Tongue (tissue), 2 donors: ENCODE measurements around the gene MAP3K7CL. TPM values are rescaled to one million over a fixed set of nuclear protein-coding genes. Genes with fewer than 3 reads are reported as not detected.

Experiments used
- DNase-seq: peaks from one replicate; pipeline ENCODE4 v3.0.0-alpha.2; 2015
- total RNA-seq: library from RNA; depleted of rRNA; stranded (reverse); fragments of >200 nt; gene quantifications from one replicate; pipeline ENCODE4 v1.2.3, GENCODE V29; 2014

MAP3K7CL gene
- total RNA-seq, 1 donor from 2014 or later = 88.3 TPM

GRCh38 chr21:29168891-29169315 is 38.5 kb downstream of the MAP3K7CL start:
- no peak for DNase-seq

GRCh38 chr21:29170944-29171343 is 40.5 kb downstream of the MAP3K7CL start:
- no peak for DNase-seq

DNA sequence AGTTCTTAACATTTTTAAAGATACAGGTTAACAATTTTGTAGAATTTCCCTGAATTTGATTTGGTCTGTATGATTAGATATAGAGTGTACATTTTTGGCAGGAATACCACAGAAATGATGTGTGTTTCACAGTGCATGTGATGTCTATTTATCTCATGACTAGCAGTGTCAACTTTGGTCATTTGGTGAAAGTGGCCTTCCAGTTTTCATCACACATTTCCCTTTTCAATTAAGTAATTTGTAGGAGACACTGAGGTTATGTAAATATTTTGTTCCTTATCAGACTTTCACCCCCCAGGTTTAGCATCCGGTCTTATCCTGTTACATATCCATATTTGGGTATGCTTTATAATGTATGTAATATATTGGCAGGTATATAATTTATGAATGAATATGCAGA is 41.8 kb downstream of the MAP3K7CL start:
- no peak for DNase-seq

DNA sequence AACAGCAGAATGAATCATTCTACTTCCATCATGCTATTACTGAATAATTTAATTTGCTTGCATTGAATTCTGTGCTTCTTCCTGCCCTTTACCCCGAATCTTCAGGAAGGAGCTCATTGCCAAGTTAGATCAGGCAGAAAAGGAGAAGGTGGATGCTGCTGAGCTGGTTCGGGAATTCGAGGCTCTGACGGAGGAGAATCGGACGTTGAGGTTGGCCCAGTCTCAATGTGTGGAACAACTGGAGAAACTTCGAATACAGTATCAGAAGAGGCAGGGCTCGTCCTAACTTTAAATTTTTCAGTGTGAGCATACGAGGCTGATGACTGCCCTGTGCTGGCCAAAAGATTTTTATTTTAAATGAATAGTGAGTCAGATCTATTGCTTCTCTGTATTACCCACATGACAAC is 44.2 kb downstream of the MAP3K7CL start:
- no peak for DNase-seq

- no peak for DNase-seq
Measured at GRCh38 chr21:29175408-29176134, 45.1 kb downstream of the MAP3K7CL start.

- no peak for DNase-seq
Measured at GRCh38 chr21:29176471-29177120, 46.2 kb downstream of the MAP3K7CL start.

GRCh38 chr21:29177800-29178199 is 47.4 kb downstream of the MAP3K7CL start:
- DNase-seq = no peak

- no peak for DNase-seq
Measured at GRCh38 chr21:29178926-29179325, 48.5 kb downstream of the MAP3K7CL start.

DNA sequence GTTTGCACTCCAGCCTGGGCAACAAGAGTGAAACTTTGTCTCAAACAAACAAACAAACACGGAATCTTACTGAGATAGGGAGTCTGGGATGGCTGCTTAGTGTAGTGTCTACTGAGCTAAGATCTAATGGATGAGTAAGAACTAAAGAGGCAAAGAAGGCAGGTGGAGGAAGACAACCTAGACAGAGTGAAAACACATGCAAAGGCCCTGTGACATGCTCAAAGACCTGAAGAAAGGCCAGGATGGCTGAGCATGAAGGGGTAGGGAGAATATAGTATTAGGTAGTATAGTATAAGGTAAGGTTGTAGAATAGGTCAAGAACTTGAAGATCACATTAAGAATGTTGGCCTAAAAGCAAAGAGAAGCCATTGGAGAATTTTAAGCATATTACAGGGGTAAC is 49.1 kb downstream of the MAP3K7CL start:
- DNase-seq = no peak

DNA sequence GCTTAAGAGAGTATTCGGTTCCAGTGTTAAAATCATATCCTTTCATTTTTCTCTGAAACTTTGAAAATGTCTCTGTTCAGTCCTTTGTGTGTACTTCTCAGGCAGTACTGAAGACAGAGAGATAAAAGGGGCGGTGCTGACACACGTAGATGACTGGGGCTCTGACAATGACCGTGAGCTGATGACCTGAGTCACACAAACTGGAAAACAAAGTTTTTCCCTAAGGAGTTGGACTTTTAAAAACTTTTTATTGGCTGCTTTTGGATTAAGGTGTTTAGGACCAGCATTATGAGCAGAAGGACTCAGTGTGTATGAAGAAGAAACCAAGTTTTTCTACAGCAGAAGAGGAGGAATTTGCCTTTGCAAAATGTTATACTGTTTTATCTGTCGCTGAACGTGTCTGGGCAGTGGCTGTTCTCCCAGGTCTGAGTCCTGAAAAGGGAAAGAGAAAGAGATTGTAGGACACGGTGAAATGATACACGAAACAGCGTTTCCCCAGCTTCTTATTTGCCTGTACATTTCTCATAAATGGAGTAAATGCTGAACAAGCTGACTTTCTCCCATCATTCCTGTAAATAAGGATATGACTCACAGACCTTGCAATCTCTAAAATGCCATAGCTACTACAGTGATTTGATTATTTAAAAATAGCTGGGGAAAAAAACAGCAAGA is 51.5 kb downstream of the MAP3K7CL start:
- no peak for DNase-seq

DNA sequence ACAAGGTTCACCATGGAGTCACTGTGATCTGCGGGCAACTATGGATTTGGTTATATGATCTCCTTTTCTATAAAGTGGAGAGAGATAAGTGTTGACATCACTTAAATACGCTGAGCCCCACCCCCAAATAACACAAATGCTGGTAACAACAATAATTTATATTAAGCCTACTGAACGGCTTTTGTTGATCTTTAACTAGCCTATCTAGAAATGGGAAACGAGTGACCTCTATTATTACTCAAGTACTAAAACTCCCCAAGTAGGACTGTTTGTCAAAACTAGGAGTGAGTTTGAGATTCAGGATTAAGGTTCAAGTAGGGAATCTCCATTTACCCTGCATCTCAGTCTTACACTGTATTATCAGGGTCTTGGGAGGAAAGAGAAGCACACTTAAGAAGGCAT is 52.2 kb downstream of the MAP3K7CL start:
- DNase-seq = no peak

DNA sequence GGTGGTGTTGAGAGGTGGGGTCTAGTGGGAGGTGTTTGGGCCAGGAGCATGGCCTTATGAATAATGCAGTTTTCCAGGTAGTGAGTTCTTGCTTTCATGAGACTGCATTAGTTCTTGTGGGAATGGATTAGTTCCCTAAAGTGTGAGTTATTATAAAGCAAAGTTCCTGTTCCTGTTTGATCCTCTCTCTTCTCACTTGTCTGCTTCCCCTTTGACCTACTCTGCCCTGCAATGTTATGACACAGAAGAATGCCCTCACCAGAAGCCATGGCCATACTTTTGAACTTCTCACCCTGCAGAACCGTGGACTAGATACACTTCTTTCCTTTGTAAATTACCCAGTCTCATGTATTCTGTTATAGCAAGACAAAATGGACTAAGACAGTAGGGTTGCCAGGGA is 53.6 kb downstream of the MAP3K7CL start:
- DNase-seq = no peak

DNA sequence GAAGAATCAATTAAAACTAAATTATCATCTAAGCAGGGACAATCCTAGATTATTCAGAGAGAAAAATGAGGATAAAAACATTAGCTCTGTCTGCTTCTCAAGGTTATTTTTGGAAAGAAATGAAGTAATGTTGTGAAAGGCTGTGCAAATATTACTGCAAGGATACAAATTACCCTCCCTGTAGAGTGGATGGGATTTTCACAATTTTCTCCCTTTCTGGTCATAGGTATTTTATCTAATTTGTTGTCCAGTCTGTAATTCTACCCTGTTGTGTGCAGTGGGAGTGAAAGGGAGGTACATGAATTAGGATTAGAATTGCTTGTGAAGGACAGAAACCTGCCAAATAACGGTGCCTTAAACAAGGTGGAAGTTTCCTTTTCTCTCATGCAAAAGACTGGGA is 54.7 kb downstream of the MAP3K7CL start:
- no peak for DNase-seq

- DNase-seq = no peak
Measured at GRCh38 chr21:29185633-29186032, 55.2 kb downstream of the MAP3K7CL start.

DNA sequence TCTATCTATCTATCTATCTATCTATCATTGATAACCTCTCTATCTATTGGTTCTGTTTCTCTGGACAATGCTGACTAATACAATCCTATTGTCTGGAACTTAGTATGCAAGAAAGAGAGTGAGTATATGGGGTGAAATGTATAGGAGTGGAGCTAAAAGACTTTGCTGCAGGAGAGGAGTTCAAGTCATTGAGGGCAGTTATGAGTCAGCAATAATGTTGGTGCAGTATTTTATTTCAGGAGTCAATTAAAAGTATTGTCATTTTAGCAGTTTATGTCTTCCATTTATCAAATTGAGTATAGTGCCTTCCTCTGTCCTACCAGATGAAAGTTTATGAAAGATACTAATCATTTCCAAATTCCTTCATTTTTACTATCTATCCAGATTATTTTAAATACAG is 55.8 kb downstream of the MAP3K7CL start:
- no peak for DNase-seq

DNA sequence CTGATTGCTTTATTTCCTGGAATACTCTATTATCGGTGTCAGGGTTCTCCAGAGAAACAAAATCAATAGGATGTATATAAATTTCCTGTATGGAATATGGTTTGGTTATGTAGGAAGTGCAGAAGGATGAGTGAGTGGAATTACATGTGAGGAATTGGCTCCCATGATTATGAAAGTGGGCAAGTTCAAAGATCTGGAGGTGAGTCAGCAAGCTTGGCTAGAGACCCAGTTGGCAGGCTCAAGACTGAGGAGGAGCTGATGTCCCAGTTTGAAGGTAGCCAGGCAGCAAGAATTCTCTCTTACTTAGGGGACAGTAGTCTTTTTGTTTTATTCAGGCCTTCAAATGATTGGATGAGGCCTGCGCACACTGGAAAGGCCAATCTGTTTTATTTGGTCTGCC is 57.5 kb downstream of the MAP3K7CL start:
- no peak for DNase-seq

- no peak for DNase-seq
Measured at GRCh38 chr21:29189353-29189752, 58.9 kb downstream of the MAP3K7CL start.

DNA sequence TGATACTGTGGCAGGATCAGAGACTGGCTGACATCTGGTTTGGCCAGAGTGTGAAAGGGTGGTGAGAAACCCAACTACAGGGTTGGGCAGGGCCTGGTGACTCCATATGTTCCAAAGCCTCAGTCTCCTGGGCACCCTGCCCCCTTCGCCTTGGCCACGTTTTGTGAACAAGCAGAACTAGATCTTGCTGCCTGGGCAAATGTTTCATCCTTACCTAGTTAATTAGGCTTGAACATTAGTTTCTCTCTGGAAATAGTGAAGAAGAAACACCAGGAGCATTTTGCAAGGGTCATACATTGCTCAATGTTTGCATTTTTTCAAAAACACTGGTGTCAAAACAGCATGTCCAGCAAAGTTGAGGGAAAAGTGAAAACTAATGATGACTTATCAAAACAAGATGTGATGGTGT is 60.5 kb downstream of the MAP3K7CL start:
- DNase-seq = no peak

DNA sequence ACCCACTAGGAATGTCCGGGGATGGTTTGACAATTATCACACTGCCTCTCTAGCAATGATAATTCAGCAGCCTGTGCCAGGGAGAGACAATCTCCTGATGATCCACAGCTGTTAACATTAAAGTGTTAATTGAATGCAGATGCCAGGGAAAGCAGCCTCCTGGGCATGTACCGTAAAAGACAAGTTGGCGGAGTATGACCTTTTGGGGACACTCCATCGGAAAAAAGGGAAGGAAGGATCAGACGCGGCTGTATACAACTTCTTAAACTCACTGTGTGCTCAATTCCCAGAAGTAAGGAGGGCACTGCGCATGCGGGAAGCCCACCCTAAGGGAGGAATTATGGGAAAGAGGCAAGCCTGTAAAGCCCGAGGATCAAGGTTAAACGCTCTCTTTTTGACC is 62.6 kb downstream of the MAP3K7CL start:
- peak; percentile 55 for DNase-seq

GRCh38 chr21:29193901-29194300 is 63.5 kb downstream of the MAP3K7CL start:
- DNase-seq = no peak

DNA sequence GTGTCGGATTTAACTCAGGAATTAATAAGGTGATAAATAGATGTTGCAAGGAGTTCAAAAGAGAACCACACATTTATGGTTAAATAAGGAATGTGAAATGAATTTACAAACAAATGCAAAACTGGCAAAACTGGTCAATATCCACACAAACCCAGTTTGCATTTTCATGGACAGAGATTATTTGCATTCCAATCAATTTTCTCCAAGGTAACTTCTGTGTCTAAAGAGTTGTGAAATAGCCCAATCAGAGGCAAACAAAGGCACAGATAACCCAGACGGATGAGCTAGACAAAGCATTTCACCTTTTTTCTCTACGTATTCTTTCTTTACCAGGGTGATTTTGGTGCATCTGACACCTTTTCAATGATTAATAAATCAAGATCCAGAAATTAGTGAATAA is 63.9 kb downstream of the MAP3K7CL start:
- DNase-seq = no peak

DNA sequence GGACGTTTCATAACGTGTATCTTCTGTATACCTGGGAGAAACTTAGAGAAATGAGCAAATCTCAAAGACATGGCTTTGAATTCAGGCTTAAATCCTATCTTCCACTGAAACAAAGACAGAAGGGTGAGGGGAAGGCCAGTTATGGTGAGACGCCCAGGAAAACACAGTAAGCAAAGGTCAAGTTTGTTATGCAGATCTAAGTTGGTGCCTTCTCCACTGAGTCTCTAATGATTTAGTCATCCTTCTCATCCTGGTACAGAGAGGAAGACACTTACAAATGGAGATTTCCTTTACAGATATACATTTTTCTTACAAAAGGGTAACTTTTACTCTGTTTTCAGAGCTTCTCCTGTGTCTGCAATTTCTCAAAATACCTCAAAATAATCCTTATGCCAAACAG is 64.4 kb downstream of the MAP3K7CL start:
- no peak for DNase-seq

GRCh38 chr21:29195981-29196669 is 65.7 kb downstream of the MAP3K7CL start:
- DNase-seq = no peak
